Anterior cingulate cortex (tissue), 58 donors: ENCODE results near the gene INO80.
A peak's percentile ranks its signal among the peaks of the same experiment; 100 is the strongest.

Experiments used
- DNase-seq, 58 donors: peaks; one replicate each; lab custom pipeline; 2025; lab: John Stamatoyannopoulos, UW

The INO80 gene

GRCh38 chr15:41006479-41006878 is 109.6 kb downstream of the INO80 start:
- no peak for DNase-seq

GRCh38 chr15:41004490-41004889 is 111.6 kb downstream of the INO80 start:
- DNase-seq = no peak

DNA sequence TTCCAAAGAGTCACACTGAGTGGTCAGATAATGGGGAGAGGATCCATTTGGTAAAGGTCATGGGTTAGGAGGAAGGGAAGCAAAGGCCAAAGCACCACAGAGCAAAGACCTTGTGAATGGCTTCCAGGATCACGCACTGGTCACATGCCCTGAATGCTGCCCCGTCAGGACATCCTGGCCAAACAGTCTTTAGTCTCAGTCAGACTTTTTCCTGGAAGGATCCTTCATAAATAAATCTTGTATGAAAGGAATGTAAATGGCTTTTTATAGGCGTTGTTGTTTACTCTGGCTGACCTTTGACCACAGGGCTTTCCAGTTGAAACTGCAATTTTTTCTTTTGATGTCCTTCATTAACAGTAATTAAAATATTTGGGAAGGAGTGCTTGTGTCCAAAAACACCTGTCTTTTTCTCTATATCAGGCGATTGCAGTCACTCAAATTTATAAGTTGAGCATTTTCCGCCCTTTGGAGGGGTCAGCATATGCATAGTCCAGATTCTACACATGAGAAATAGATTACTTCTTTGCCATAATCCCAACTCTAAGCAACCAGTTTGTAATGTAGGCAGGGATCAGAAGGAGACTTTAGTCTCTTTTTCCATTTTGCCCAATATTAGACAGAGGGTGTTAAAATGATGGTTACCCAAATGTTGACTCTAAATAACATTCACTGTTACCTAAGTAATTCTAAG is 114.4 kb downstream of the INO80 start:
- DNase-seq = no peak

- DNase-seq = no peak
These were observed 116.9 kb downstream of the INO80 start for GRCh38 chr15:40999190-40999589.

GRCh38 chr15:40995656-40996055 is 120.4 kb downstream of the INO80 start:
- no peak for DNase-seq

GRCh38 chr15:40992825-40993224 is 123.3 kb downstream of the INO80 start:
- DNase-seq = no peak

DNA sequence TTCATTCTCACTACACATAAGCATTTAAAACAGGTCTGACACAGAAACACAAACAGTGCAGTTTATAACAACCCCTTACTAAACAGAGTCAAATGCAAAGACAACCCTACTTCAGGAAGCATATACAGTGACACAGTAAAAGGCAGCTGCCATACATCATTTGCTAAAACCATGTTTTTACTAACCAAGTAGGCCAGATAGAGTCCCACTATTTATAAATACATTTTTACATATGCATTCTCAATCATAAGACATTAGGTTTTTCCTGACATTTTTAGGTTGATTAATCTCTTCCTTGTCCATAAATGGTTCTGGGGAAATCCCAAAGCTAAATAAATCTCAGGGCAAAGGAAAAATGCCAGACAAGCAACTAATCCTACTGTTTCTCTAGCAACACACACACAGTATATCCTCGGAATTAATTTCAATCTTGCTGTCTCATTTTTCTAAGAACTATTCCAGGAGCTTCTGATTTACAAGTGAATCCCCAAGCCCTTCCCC is 123.8 kb downstream of the INO80 start:
- DNase-seq = no peak

DNA sequence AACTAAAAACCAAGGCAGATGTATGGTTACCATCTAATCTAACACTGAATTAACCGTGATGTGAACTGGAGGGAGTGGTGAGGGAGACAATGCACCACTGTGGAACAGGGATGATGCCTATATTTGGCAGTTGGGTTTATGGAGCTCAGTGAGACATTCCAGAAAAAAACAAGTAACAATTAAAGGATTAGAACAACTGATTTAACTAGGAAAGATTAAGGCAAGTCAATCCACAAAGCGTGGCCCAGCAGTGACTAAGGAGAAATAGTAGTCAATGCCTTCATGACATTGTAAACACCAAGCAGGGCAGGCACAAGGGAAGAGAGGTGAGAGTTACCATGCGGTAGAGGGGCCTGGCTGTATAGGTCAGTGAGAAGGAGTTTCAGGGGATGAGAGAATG is 124.7 kb downstream of the INO80 start:
- DNase-seq = no peak

GRCh38 chr15:40990789-40991188 is 125.3 kb downstream of the INO80 start:
- DNase-seq = no peak

DNA sequence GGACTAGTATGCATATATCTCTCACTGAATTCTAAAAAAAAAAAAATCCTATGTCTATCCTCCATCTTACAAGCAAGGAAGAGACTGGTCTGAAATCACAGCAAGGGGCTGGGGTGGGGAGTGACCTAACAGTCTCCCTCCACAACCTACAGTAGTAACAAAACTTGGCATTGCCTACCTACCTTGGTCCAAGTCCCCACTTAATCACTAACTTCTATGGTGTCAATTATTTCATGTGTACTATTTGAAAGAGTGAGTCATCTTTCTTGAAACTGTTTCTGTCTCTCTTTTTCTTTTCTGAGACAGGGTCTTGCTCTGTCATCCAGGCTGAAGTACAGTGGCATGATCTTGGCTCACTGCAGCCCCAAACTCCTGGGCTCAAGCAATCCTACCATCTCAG is 126.0 kb downstream of the INO80 start:
- no peak for DNase-seq

DNA sequence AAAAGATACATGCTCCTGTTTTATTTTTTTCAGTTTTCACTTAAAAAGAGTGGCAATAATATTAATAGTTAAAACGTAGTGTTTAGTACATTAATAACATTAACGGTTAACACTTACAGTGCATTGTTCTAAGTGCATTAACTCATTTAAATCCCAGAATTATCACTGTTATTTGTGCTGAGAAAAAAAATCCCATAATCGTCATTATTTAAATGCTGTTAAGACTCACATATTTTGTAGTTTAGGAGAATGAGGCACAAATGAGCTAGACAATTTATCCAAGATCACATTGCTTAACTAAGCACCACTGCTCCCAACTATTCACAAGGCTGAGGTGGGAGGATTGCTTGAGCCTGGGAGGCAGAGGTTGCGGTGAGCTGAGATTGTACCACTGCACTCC is 127.9 kb downstream of the INO80 start:
- no peak for DNase-seq

DNA sequence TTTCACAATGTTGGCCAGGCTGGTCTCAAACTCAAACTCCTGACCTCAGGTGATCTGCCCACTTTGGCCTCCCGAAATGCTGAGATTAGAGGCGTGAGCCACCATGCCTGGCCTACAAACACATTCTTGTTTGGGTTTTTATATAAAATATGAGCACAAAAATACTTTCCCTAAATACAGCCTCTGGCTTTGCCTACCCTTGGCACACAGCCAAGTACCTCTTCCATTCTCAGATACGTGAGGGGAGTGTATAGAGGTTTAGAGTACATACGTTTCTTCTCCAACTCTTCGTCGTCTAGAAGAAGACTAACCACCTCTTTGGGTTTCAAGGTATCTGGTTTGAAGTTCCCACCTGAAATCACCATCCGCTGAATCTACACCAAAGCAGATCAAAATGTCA is 129.3 kb downstream of the INO80 start:
- DNase-seq = no peak

GRCh38 chr15:40985541-40986330 is 130.3 kb downstream of the INO80 start:
- DNase-seq = no peak

DNA sequence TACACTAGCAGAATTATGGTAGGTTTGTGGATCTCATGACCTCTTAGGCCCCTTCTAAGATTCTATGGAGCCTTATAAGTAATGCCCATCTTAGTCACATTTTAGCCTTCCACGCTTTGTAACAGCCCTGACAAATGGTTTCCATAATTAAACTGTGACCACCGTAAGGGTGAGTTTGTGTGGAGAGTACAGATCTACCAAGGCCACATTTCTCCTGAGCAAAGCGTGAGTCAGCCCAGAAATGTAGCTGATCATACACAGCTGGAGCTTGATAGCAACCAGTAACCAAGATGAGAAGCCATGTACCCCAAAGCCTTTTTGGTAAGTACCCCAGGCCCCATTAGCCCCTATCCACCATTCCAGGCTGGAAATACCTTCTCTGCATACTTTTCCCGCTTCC is 131.1 kb downstream of the INO80 start:
- no peak for DNase-seq

DNA sequence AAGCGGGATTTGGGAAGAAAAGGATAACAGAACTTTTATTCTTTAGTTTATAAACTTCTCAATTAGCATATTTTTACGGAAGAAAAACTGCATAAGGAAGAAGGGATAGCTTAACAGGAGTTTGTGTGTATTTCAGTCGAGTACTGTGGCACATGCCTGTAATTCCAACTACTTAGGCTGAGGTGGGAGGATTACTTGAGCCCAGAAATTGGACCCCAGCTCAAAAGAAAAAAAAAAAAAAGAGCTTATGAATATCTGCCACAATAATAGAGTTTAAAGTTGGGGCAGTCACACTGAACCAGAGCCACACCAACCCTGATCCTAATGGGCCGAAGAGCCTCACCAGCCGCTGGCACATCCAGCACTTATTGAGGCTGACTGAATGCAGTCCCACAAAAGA is 131.7 kb downstream of the INO80 start:
- no peak for DNase-seq

- DNase-seq = no peak
These were observed 133.2 kb downstream of the INO80 start for GRCh38 chr15:40982855-40983254.

DNA sequence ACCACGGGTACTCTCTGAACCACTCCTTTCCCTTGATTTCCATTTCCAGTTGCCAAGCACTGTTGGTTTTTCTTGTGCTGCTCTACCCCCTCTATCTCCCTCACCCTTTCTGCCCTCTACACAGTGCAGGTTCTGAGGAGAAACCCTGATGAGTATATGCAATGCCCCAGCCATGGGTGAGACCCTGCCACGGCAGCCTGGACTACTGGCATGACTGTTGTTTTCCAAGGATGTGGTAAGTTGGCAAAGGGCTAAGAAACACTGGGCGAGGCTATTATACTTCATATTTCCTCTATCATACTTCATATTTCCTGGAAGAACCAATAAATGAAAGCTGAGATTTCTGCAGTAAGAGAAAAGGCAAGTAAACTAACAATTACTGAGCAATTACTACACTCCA is 134.9 kb downstream of the INO80 start:
- no peak for DNase-seq

GRCh38 chr15:40978562-40978961 is 137.5 kb downstream of the INO80 start:
- no peak for DNase-seq

DNA sequence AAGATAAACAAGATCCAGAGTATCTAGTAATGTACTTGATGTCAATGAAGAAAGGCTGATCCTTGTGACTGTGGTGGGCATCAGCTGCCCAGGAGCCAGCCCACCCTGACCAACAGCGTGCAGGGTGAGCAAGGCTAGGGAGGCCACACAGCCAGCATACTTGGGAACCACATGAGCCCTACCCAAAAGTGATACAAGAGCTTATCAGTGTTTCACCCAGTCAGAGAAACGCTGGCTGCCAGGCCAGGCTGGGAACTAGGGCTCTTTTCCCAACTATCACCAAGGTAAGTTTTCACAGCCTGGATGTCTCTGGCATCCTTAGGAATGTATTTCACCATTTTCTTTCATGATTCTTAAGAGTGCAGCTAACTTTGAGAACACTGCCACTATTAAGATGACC is 137.9 kb downstream of the INO80 start:
- no peak for DNase-seq

DNA sequence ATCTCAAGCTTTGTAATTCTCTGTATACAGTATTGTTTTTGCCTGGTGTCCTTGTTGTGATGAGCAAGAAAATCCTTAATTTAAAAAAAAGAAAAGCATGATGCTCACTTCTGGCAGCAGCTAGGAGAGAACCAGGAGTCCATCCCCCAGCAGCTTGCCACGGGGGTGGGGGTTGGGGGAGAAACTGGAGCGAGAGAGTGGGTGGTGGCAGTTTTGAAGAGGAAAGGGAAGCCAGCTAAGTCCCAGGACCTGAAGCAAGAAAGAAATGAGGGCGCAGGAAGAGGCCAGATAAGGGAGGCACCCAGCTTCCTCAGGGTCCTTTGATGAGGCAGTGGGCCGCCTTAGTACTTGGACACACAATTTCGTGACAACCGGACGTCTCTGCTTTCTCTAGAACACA is 139.3 kb downstream of the INO80 start:
- peak in 12 of 58 donors; percentile 5 to 78 (median 14) for DNase-seq

DNA sequence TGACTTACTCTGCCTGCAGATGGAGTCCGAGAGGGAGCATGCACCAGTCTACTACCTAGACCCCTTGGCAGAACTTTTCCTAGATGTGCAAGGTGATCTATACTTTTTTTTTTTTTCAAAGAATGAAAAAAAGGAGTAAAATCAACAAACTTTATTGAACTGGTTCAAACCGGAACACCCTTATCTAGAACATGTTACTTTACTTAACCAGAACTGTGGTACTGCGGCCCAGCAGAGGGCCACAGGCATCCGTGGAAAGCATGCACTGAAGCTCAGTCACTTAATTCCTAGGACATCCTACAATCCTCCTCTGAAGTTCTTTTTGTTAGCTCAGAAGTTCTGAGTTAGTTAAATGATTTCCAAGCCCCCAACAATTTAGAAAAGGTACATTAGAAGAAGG is 141.2 kb downstream of the INO80 start:
- DNase-seq = no peak

DNA sequence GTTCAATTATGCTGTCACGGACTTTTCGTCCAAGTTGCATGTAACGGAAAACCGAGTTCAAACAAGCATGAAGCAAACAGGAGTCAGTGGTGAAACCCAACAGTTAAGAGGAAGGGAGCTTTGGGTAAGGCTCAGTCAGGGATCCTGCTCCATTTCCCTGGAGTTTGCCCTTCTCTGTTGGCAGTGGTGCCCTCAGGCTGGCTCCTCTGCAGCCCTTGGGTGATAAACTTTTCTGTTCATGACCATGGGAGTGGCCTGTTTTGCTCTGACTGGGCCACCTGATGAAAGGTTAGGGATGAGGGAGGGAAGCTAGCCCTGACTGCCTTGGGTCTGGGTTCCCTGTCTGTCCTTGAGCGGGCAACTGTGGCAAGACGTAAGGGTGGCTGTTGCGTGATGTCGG is 146.7 kb downstream of the INO80 start:
- no peak for DNase-seq
